GM19324 (cell line): ENCODE results near the gene OR8S1.
"Not testable (repeated sequence)": the region's sequence is repeated elsewhere in the genome, so short reads cannot be mapped to it uniquely, and the experiment has no call there.

Experiments
- ATAC-seq: cut with Tn5 transposase; IDR thresholded peaks from one replicate; pipeline ENCODE4 v1.9.1; 2021; ENCODE audit warnings: mild to moderate bottlenecking, moderate library complexity; ENCODE audit not compliant: unreplicated experiment, low FRiP score

OR8S1 gene

DNA sequence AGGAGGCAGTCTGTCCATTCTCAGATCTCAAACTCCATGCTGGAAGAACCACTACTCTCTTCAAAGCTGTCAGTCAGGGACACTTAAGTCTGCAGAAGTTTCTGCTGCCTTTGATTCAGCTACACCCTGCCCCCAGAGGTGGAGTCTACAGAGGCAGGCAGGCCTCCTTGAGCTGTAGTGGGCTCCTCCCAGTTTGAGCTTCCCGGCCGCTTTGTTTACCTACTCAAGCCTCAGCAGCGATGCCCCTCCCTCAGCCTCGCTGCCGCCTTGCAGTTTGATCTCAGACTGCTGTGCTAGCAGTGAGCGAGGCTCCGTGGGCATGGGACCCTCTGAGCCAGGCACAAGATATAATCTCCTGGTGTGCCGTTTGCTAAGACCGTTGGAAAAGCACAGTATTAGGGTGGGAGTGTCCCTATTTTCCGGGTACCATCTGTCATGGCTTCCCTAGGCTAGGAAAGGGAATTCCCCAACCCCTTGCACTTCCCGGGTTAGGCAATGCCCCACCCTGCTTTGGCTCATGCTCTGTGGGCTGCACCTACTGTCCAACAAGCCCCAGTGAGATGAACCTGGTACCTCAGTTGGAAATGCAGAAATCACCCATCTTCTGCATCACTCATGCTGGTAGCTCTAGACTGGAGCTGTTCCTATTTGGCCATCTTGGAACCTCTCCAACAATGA is 28.4 kb downstream of the OR8S1 start:
- ATAC-seq = not testable (repeated sequence)

DNA sequence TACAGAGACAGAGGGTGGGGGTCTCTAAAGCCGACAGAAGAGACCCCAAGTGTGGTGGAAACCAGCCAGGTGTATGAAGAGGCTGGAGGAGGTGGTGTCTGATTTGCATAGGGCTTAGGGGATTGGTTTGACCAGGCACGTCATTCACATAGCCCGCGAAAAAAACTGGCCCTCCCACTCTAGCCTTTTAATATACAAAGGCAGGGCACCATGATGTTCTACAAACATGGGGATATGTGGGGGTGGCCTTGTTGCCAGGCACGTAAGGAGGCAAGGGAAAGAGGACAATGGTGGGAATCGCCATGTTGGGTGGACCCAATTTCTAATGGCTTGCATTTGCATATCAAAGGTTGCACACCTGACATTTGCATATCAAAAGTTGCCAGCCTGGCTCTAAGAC is 31.2 kb downstream of the OR8S1 start:
- no peak for ATAC-seq

DNA sequence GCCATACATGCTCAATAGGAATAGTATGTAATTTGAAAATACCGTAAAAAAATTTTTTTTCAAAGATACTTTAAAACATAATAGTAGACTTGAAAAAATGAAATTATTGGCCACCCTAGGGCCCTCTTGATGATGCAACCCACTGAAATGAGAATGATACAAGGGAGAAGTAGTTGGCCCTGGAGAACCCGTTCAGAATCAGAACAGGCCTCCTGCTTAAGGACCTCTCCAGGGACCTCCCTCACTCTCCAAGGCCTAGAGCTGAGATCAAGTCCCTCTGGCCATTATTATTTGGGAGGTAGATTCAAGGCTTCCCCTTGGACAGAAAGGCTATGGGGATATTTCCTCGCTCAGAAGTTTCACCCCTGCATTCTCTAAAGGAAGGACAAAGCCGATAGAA is 32.5 kb downstream of the OR8S1 start:
- no peak for ATAC-seq

DNA sequence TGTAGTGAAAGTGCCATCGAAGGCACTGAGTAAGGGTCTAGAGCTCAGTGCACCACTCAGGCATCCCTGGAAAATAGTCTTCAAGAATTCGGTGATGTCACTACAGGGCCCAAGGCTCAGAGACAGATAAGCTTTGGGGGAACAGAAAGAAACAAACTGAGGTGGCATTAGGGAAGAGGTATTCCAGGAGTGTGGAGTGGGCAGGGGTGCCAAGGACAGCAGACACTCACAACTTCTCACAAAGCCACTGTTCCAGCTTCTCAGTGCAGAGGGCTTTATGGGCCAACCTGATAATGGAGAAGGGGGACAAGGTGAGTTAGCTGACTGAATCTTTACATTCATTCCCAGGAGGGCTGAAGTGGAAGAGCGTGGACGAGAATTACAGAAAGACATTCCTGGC is 42.3 kb downstream of the OR8S1 start:
- ATAC-seq = no peak

DNA sequence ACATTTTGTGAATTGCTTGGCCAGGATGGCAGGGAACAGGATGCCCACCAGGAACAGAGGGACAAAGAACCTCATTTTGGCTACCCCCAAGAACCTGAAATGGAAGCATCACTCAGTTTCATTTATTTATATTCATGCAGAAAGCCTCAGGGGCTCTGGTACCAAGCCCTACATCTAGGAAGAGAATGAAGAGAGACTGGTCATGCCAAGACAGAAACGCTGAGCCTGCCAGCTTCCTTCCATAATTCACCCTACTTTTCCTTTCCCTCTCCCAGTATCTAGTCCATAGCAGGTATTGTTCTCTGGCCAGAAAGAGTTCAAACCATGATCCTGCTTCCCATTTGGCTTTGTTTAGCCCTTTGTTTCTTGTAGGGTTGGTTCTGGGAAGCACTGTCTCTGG is 44.5 kb downstream of the OR8S1 start, which contains the start of gene LALBA:
LALBA (minus strand) TSS at position 101 of the 400 bp plus-strand sequence; CDS start at position 75, 26 bp downstream.
- no peak for ATAC-seq

DNA sequence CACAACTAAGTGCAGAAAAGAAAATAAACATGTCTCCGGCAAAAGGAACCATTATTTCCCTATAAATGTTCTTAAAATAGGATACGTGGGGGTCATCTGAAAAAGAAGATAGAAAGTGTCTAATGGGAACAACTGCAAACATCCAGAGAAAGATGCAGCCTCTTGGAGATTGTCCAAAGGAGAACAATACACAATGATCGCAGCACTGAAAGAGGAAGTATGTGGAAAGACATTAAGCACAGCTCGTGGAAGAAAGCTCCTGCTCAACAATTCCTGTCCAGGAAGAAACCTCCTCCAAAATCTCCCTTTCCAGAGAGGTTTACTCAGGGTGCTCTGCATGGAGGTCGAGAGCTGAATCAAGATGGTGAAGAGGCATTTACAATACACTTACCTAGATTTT is 46.9 kb downstream of the OR8S1 start:
- ATAC-seq = no peak
